A549 treated with ZK216348 at 1 μM for 4 hours (cell line): ENCODE measurements around the gene TBCEL. TPM values are rescaled to one million over a fixed set of nuclear protein-coding genes. Genes with fewer than 3 reads are reported as not detected.

Experiments
- total RNA-seq: library from RNA; stranded (reverse); fragments of 200-300 nt; extraction: Qiagen RNA extraction; gene quantifications from 5 replicates; pipeline ENCODE4 v1.2.3, GENCODE V29; 2022; ENCODE audit warnings: low read depth

The TBCEL gene, protein sequence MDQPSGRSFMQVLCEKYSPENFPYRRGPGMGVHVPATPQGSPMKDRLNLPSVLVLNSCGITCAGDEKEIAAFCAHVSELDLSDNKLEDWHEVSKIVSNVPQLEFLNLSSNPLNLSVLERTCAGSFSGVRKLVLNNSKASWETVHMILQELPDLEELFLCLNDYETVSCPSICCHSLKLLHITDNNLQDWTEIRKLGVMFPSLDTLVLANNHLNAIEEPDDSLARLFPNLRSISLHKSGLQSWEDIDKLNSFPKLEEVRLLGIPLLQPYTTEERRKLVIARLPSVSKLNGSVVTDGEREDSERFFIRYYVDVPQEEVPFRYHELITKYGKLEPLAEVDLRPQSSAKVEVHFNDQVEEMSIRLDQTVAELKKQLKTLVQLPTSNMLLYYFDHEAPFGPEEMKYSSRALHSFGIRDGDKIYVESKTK
- total RNA-seq, result 4.9 to 6.9 TPM (median 5.9 TPM) in 5 replicates

DNA sequence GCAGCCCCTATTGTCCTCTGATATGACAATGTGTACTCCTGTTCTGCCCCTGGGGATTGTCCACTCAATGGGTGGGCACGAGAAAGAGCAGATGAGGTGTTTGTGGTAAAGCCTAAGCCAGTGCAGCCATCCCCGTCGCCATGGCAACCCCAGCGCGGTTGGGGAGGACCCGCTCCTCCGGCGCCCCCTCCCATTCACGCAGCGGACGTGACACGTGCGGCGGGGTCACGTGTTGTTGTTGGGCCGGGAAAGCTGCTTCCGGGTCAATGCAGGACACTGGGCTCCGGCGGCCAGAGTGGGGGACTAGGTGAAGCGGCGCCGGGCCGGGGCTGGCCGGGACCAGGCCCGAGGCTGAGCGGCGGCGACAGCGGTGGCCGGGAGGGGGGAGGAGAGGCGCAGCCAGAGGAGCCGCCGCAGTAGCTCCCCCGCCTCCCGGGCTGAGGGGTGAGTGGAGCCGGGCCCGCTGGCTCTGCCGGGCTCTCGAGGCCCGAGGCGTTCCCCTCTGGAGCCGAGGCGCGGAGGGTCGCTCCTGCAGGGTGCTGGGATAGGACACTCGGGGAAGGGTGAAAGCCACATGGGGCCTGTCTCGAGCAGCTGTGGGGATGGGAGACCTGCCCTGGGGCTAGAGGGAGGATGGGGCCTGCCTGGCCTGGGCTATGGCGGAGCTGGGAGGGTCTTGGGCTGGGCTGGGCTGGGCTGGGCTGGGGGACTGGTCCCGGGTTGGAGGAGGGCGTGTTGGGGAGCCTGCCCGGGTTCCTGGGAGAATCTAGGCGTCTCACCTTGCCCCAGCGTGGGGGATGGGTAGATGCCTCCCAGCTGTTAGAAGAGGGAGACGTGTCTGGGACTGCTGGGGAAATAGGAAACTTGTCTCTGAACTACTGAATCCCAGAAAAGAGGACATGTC, at the start of gene TBCEL:
Gene TBCEL, plus strand, starts transcription at position 255 of the 904 bp plus-strand sequence. CDS start 21,589 bp downstream, outside the sequence.

DNA sequence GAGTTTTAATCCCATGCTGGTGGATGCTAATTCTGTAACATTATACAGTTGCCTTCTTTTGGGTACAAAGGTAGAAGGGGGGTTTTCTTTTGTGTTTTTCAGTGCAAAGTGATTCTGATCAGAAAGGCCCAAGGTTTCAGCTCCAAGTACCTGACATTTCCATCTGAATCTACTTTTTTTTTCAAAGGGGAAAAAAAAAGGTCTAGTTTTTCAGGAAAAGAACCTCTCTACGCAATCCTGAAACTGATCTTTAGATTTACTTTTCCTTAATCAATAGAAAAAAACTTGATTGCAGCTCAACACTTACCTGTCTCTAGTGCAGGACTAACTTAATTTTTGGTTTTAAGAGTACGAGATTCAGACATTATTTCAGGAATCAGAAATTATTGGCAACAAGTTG, 77.0 kb downstream of the TBCEL start, which contains the start of gene TECTA:
Gene TECTA, plus strand, starts transcription at position 301 of the 400 bp plus-strand sequence. CDS start 1,423 bp downstream, outside the sequence.

Other genes starting within 250 kb of the TBCEL start
- 0.04 TPM in 2 of 5 replicates, not detected in the others for gene TECTA, start 77.1 kb downstream of the TBCEL start, total RNA-seq